Measurements from ENCODE around the gene KDM4D. TPM values are rescaled to one million over a fixed set of nuclear protein-coding genes. Genes with fewer than 3 reads are reported as not detected.
"Not testable (repeated sequence)": the region's sequence is repeated elsewhere in the genome, so short reads cannot be mapped to it uniquely, and the experiment has no call there.

KDM4D gene
- total and polyA plus RNA-seq, 2 of the 8 experiments (the other 6 are each of a cell fraction or from before 2014, with no cell fraction given) = 1.5 to 4.5 TPM

- Histone ChIP-seq H3K4me3 (ENCODE audit: extremely low read depth in 1 of 4, insufficient read depth in 2 of 4, low read depth in 3 of 4, low read length in 4 of 4) (no peak overlapping the region), H3K9ac (replicated peaks in 1 of 4; ENCODE audit: extremely low read depth in 1 of 4, low read depth in 3 of 4, low read length in 3 of 4) (no peak overlapping the region), H3K4me2 (ENCODE audit: insufficient read depth in 1 of 2, low read depth in 2 of 2, low read length in 2 of 2) (no peak overlapping the region), H3K79me1 (ENCODE audit: low read depth, low read length) (no peaks in the 10 kb centered on the region), H3K79me2 (ENCODE audit: control insufficient read depth in 1 of 2, insufficient read depth in 2 of 2, low read length in 2 of 2) (no peaks in the 10 kb centered on the region), H3K23ac (ENCODE audit: insufficient read length) (no peak overlapping the region), H4K20me1 (replicated peaks in 1 of 2; ENCODE audit: control insufficient read depth in 1 of 2, insufficient read depth in 2 of 2, low read length in 2 of 2) (no peaks in the 10 kb centered on the region), H3K27ac (ENCODE audit: low read depth, low read length) (no peak overlapping the region), H4K8ac (ENCODE audit: extremely low read depth, insufficient read depth, low read length) (no peak overlapping the region), H3K56ac (replicated peaks; ENCODE audit: insufficient read length, low read depth, low read length) (no peak overlapping the region), H4K91ac (replicated peaks; ENCODE audit: insufficient read length, low read length) (no peak overlapping the region), H2BK5ac (ENCODE audit: low read depth, low read length) (no peak overlapping the region), H3K4me1 (replicated peaks in 1 of 4; ENCODE audit: control insufficient read depth in 3 of 4, insufficient read depth in 4 of 4, low read length in 3 of 4) (no peaks in the 10 kb centered on the region), H3K23me2 (ENCODE audit: low read depth, low read length) (no peaks in the 10 kb centered on the region), H4K5ac (ENCODE audit: insufficient read length, low read depth, low read length) (no peak overlapping the region), H2BK15ac (ENCODE audit: low read length) (no peak overlapping the region), H2BK120ac (replicated peaks; ENCODE audit: low read depth, low read length) (no peak overlapping the region), H2BK20ac (ENCODE audit: low read length) (no peak overlapping the region), H3K27me3 (replicated peaks in 1 of 4; ENCODE audit: control insufficient read depth in 3 of 4, extremely low read depth in 1 of 4, insufficient read depth in 3 of 4, low read length in 3 of 4) (no peaks in the 10 kb centered on the region), H3K18ac (ENCODE audit: extremely low read depth, low read length) (no peak overlapping the region), H2BK12ac (ENCODE audit: low read depth, low read length) (no peak overlapping the region), H2AK5ac (ENCODE audit: low read depth, low read length) (no peak overlapping the region), H3K9me3 (ENCODE audit: insufficient read depth in 2 of 2, low read depth in 1 of 2, low read length in 1 of 2) (no peaks in the 10 kb centered on the region), H3K14ac (ENCODE audit: insufficient read length) (no peak overlapping the region), H3K4ac (replicated peaks; ENCODE audit: insufficient read length, low read depth, low read length) (no peak overlapping the region), H3K36me3 (ENCODE audit: control insufficient read depth in 2 of 4, insufficient read depth in 4 of 4, low read length in 3 of 4) (no peaks in the 10 kb centered on the region), H2AFZ (ENCODE audit: low read length) (no peak overlapping the region)
- no peak for TF ChIP-seq JUND (IDR thresholded peaks at IDR 0.05; ENCODE audit: low read length)
- TF ChIP-seq RFX5 (IDR thresholded peaks at IDR 0.05; ENCODE audit: borderline replicate concordance, low read depth, low read length) = no peak
- 86% methylated on average over 2 of the region's 2 CpGs; no CpG with 5 or more reads in 1 of the 2 experiments for WGBS, 2 experiments (ENCODE audit: extremely low coverage in 1 of 2, insufficient coverage in 1 of 2, insufficient read length in 1 of 2, insufficient replicate concordance in 2 of 2, low coverage in 1 of 2, low lambda C conversion rate in 2 of 2, missing lambda C conversion rate in 1 of 2)
- DNase-seq (ENCODE audit: low read depth in 1 of 2, low spot score in 2 of 2) = no peak
- no peak for FAIRE-seq
- CTCF ChIA-PET (ENCODE audit: partially characterized antibody) = interaction anchor here (0.6 kb wide), 1 partner anchor 104 kb away, joined by 3 read pairs; no protein-coding TSS in a partner anchor
- POLR2A ChIA-PET (ENCODE audit: partially characterized antibody) = no interaction called here
Measured at GRCh38 chr11:95016139-95016538, 42.6 kb downstream of the KDM4D start.

GRCh38 chr11:95021468-95021867 is 48.0 kb downstream of the KDM4D start:
- H3K27ac ChIP-seq (ENCODE audit: low read depth, low read length); CTCF ChIA-PET (ENCODE audit: partially characterized antibody); H2BK5ac ChIP-seq (ENCODE audit: low read depth, low read length); H3K4me3 ChIP-seq (ENCODE audit: extremely low read depth in 1 of 4, insufficient read depth in 2 of 4, low read depth in 3 of 4, low read length in 4 of 4); H3K9me3 ChIP-seq (ENCODE audit: insufficient read depth in 2 of 2, low read depth in 1 of 2, low read length in 1 of 2); H3K4ac ChIP-seq (replicated peaks; ENCODE audit: insufficient read length, low read depth, low read length); H3K4me2 ChIP-seq (ENCODE audit: insufficient read depth in 1 of 2, low read depth in 2 of 2, low read length in 2 of 2); H4K8ac ChIP-seq (ENCODE audit: extremely low read depth, insufficient read depth, low read length); H2BK15ac ChIP-seq (ENCODE audit: low read length); H2AFZ ChIP-seq (ENCODE audit: low read length); H2BK20ac ChIP-seq (ENCODE audit: low read length); DNase-seq (ENCODE audit: low read depth in 1 of 2, low spot score in 2 of 2); FAIRE-seq; H3K23ac ChIP-seq (ENCODE audit: insufficient read length); H3K9ac ChIP-seq (replicated peaks in 1 of 4; ENCODE audit: extremely low read depth in 1 of 4, low read depth in 3 of 4, low read length in 3 of 4); H3K56ac ChIP-seq (replicated peaks; ENCODE audit: insufficient read length, low read depth, low read length); H3K27me3 ChIP-seq (replicated peaks in 1 of 4; ENCODE audit: control insufficient read depth in 3 of 4, extremely low read depth in 1 of 4, insufficient read depth in 3 of 4, low read length in 3 of 4); H3K79me2 ChIP-seq (ENCODE audit: control insufficient read depth in 1 of 2, insufficient read depth in 2 of 2, low read length in 2 of 2); POLR2A ChIA-PET (ENCODE audit: partially characterized antibody); H3K14ac ChIP-seq (ENCODE audit: insufficient read length); H4K20me1 ChIP-seq (replicated peaks in 1 of 2; ENCODE audit: control insufficient read depth in 1 of 2, insufficient read depth in 2 of 2, low read length in 2 of 2); H4K5ac ChIP-seq (ENCODE audit: insufficient read length, low read depth, low read length); H3K23me2 ChIP-seq (ENCODE audit: low read depth, low read length); H3K18ac ChIP-seq (ENCODE audit: extremely low read depth, low read length); H3K4me1 ChIP-seq (replicated peaks in 1 of 4; ENCODE audit: control insufficient read depth in 3 of 4, insufficient read depth in 4 of 4, low read length in 3 of 4); H3K36me3 ChIP-seq (ENCODE audit: control insufficient read depth in 2 of 4, insufficient read depth in 4 of 4, low read length in 3 of 4); H4K91ac ChIP-seq (replicated peaks; ENCODE audit: insufficient read length, low read length); H2BK12ac ChIP-seq (ENCODE audit: low read depth, low read length); H2AK5ac ChIP-seq (ENCODE audit: low read depth, low read length); H2BK120ac ChIP-seq (replicated peaks; ENCODE audit: low read depth, low read length); H3K79me1 ChIP-seq (ENCODE audit: low read depth, low read length): not testable (repeated sequence)
- 91% methylated on average over 5 of the region's 5 CpGs; no CpG with 5 or more reads in 1 of the 2 experiments for WGBS, 2 experiments (ENCODE audit: extremely low coverage in 1 of 2, insufficient coverage in 1 of 2, insufficient read length in 1 of 2, insufficient replicate concordance in 2 of 2, low coverage in 1 of 2, low lambda C conversion rate in 2 of 2, missing lambda C conversion rate in 1 of 2)

Measured in H1 (cell line).